Measurements from ENCODE around the gene VWA3B. TPM values are rescaled to one million over a fixed set of nuclear protein-coding genes. Genes with fewer than 3 reads are reported as not detected.

Gene VWA3B
- total and polyA plus RNA-seq, 2 donors (not counting 3 experiments of a cell fraction or from before 2014, with no cell fraction given): not detected

- Histone ChIP-seq H4K20me1 (replicated peaks; ENCODE audit: control insufficient read depth, extremely low read depth, insufficient read depth, low read length) (no peaks in the 10 kb centered on the region), H3K27me3 (ENCODE audit: control insufficient read depth in 2 of 2, insufficient read depth in 2 of 2, low read length in 2 of 2) (peaks cover 14 to 42% of the 10 kb centered on the region in 2 experiments), H3K79me2 (ENCODE audit: control insufficient read depth, insufficient read depth, low read length) (no peaks in the 10 kb centered on the region), H3K36me3 (ENCODE audit: control insufficient read depth in 2 of 2, extremely low read depth in 1 of 2, insufficient read depth in 2 of 2, low read length in 2 of 2) (no peaks in the 10 kb centered on the region), H3K4me1 (ENCODE audit: control insufficient read depth, extremely low read depth, insufficient read depth, low read length) (peaks cover 9% of the 10 kb centered on the region), H3K9me3 (replicated peaks; ENCODE audit: control insufficient read depth, insufficient read depth, low read length) (no peaks in the 10 kb centered on the region), H3K9ac (replicated peaks; ENCODE audit: extremely low read depth, insufficient read depth, low read length) (no peak overlapping the region), H2AFZ (ENCODE audit: low read depth, low read length) (no peak overlapping the region), H3K4me3 (replicated peaks in 1 of 3; ENCODE audit: insufficient read depth in 1 of 3, low read depth in 1 of 3, low read length in 3 of 3) (no peak overlapping the region), H3K27ac (ENCODE audit: insufficient read depth, low read depth, low read length) (no peak overlapping the region), H3K9me1 (replicated peaks; ENCODE audit: control insufficient read depth, extremely low read depth, insufficient read depth, low read length) (no peaks in the 10 kb centered on the region), H3K4me2 (ENCODE audit: insufficient read depth, low read length) (no peak overlapping the region)
- DNase-seq (ENCODE audit: low read depth, low spot score): no peak
- ChIA-PET CTCF (no interaction called here), POLR2A (no interaction called here)
- FAIRE-seq: no peak
- no TSS peak for BruUV-seq (replicated peaks)
- dilution Hi-C loops (cut with MboI; ENCODE audit: extremely low pct_ligation_motif_present, low sequenced_read_pairs): no loop called here
- intact Hi-C loops (cut with micrococcal nuclease): no loop called here
- TF ChIP-seq MYC (IDR thresholded peaks at IDR 0.05; ENCODE audit: low read depth, low read length) (no peak), MAX (IDR thresholded peaks at IDR 0.05; ENCODE audit: insufficient read depth, insufficient read length) (no peak), JUN (IDR thresholded peaks at IDR 0.05; ENCODE audit: borderline replicate concordance, insufficient read depth, insufficient read length, low read depth) (no peak), EZH2 (IDR thresholded peaks at IDR 0.05; ENCODE audit: borderline replicate concordance, low read depth, low read length, severe bottlenecking) (no peak), FOS (IDR thresholded peaks at IDR 0.05; ENCODE audit: borderline replicate concordance, insufficient read depth, low read length) (no peak), CTCF (IDR thresholded peaks at IDR 0.05; ENCODE audit: extremely low read depth in 1 of 2, insufficient read depth in 1 of 2, low read depth in 1 of 2, low read length in 2 of 2) (no peak), GATA2 (IDR thresholded peaks at IDR 0.05; ENCODE audit: insufficient read depth, insufficient read length, low read depth, low read length) (no peak), POLR2AphosphoS5 (IDR thresholded peaks at IDR 0.05; ENCODE audit: insufficient read depth, low read depth, low read length) (no peak), POLR2A (IDR thresholded peaks at IDR 0.05; ENCODE audit: low read depth, low read length) (no peak)
These were observed 4.0 kb downstream of the VWA3B start for GRCh38 chr2:98090951-98091350.

All from endothelial cell of umbilical vein (primary cell).